Loucy (cell line): Measurements from ENCODE around the gene ZNF423.

Experiments
- H2AFZ ChIP-seq: fragments of 200-600 bp; sonication (generic); 2 replicates; pipeline ENCODE4 v1.6.0; 2016; ENCODE audit warnings: antibody characterized with exemption, mild to moderate bottlenecking, low read length, moderate library complexity
- H3F3A ChIP-seq: fragments of 200-600 bp; 2 replicates; pipeline ENCODE4 v1.6.0; 2016; ENCODE audit warnings: antibody characterized with exemption, low read depth, mild to moderate bottlenecking
- H3K27me3 ChIP-seq: fragments of 200-600 bp; sonication (generic); 2 replicates; pipeline ENCODE4 v1.6.1; 2014; ENCODE audit warnings: low read length, mild to moderate bottlenecking; ENCODE audit not compliant: insufficient read depth, poor library complexity, severe bottlenecking
- H3K36me3 ChIP-seq: fragments of 200-600 bp; sonication (generic); 2 replicates; pipeline ENCODE4 v1.6.1; 2016; ENCODE audit warnings: low read length; ENCODE audit not compliant: insufficient read depth
- H3K4me1 ChIP-seq: fragments of 200-600 bp; sonication (generic); 2 replicates; pipeline ENCODE4 v1.5.1; 2014; ENCODE audit warnings: low read length, mild to moderate bottlenecking; ENCODE audit not compliant: insufficient read depth, poor library complexity, severe bottlenecking
- H3K4me2 ChIP-seq: fragments of 200-600 bp; sonication (generic); 2 replicates; pipeline ENCODE4 v1.6.0; 2014; ENCODE audit warnings: antibody characterized with exemption, low read length, low read depth, mild to moderate bottlenecking; ENCODE audit not compliant: poor library complexity, severe bottlenecking
- H3K4me3 ChIP-seq: fragments of 200-600 bp; sonication (generic); 2 replicates; pipeline ENCODE4 v1.5.1; 2014; ENCODE audit warnings: low read length, mild to moderate bottlenecking, mixed read lengths; ENCODE audit not compliant: poor library complexity, severe bottlenecking
- H3K79me2 ChIP-seq: fragments of 200-600 bp; sonication (generic); 2 replicates; pipeline ENCODE4 v1.6.1; 2014; ENCODE audit warnings: low read length; ENCODE audit not compliant: insufficient read depth
- H3K9ac ChIP-seq: fragments of 200-600 bp; sonication (generic); 2 replicates; pipeline ENCODE4 v1.6.0; 2014; ENCODE audit warnings: mild to moderate bottlenecking, low read depth, low read length, moderate library complexity; ENCODE audit not compliant: poor library complexity, severe bottlenecking
- H3K9me2 ChIP-seq: fragments of 200-600 bp; sonication (generic); replicated peaks from 2 replicates; pipeline ENCODE4 v1.6.1; 2016; ENCODE audit warnings: low read depth, low read length, mixed read lengths
- H3K9me3 ChIP-seq: fragments of 200-600 bp; sonication (generic); 2 replicates; pipeline ENCODE4 v1.6.1; 2014; ENCODE audit warnings: mild to moderate bottlenecking, antibody characterized with exemption, low read length, low read depth; ENCODE audit not compliant: insufficient read depth
- H4K20me1 ChIP-seq: fragments of 200-600 bp; sonication (generic); 2 replicates; pipeline ENCODE4 v1.6.0; 2014; ENCODE audit warnings: antibody characterized with exemption, low read length, mild to moderate bottlenecking; ENCODE audit not compliant: insufficient read depth, poor library complexity, severe bottlenecking
- CTCF ChIP-seq: fragments of 200-600 bp; sonication (generic); conservative IDR thresholded peaks from 2 replicates; pipeline ENCODE4 v1.5.1; 2014; ENCODE audit warnings: mild to moderate bottlenecking, antibody characterized with exemption, low read length
- EZH2phosphoT487 ChIP-seq: fragments of 200-600 bp; IDR thresholded peaks from 2 replicates; pipeline ENCODE4 v1.6.1; 2018; ENCODE audit warnings: antibody characterized with exemption, mild to moderate bottlenecking, moderate library complexity, borderline replicate concordance

Gene ZNF423

DNA sequence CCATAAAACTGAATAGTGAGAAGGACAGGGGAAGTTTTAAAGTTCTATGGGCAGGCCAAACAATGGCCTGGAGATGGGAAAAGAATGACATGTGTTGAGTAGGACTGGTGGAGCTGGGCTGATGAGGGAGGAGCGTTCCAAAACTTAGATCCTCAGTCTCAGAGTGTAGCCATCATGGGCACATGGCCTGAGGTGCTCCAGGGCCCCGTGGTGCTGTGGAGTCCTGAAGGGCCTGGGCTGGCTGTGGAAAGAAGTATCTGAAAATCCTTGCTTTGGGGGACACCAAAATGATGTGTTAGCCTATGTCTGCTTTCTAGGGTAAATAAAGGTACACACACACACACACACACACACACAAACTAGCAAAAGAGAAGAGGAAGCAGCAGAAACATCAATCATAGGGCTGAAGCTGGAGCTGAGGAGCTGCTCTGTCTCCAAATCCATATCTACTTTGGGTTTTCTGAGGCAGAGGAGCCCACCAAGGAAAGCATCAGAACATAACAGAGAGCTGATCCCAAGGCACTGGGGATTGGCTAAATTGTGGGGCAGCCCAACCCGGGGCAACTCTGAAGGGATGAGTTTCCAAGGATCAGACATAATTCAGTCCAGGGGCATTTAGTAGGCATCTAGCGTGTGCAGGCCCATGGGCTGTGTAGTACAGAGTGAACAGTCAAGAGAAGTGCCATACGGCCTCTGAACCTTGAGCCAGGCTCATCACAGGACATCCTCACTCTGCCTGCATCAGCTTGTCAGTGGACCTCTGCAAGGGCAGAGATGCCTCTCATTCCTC is 397.1 kb downstream of the ZNF423 start:
- H3K9me2 ChIP-seq: no peaks in the 10 kb centered on the region
- 0 out of 2 replicates have a peak, but pooled peaks cover 5% of the 10 kb centered on the region for H3F3A ChIP-seq
- no peaks in the 10 kb centered on the region for H3K79me2 ChIP-seq
- no peaks in the 10 kb centered on the region for H3K9me3 ChIP-seq
- H3K4me2 ChIP-seq: no peak overlapping the region
- no peak for TF ChIP-seq CTCF
- H3K4me3 ChIP-seq: no peak overlapping the region
- no peaks in the 10 kb centered on the region for H3K36me3 ChIP-seq
- no peak overlapping the region for H3K9ac ChIP-seq
- H2AFZ ChIP-seq: no peak overlapping the region
- H3K4me1 ChIP-seq: peaks cover 46% of the 10 kb centered on the region
- no peaks in the 10 kb centered on the region for H4K20me1 ChIP-seq
- no peaks in the 10 kb centered on the region for H3K27me3 ChIP-seq

- Histone ChIP-seq H3K9me3 (no peaks in the 10 kb centered on the region), H2AFZ (no peak overlapping the region), H3F3A (0 out of 2 replicates have a peak, but pooled peaks cover 2% of the 10 kb centered on the region), H3K9ac (no peak overlapping the region), H3K4me3 (no peak overlapping the region), H3K9me2 (no peaks in the 10 kb centered on the region), H4K20me1 (no peaks in the 10 kb centered on the region), H3K27me3 (no peaks in the 10 kb centered on the region), H3K4me2 (no peak overlapping the region), H3K79me2 (no peaks in the 10 kb centered on the region), H3K36me3 (no peaks in the 10 kb centered on the region), H3K4me1 (peaks cover 42% of the 10 kb centered on the region)
- TF ChIP-seq CTCF (no peak), EZH2phosphoT487 (no peak)
Measured at GRCh38 chr16:49458243-49458642, 397.7 kb downstream of the ZNF423 start.

GRCh38 chr16:49457196-49457595 is 398.7 kb downstream of the ZNF423 start:
- Histone ChIP-seq H3K4me1 (peaks cover 32% of the 10 kb centered on the region), H3K4me3 (no peak overlapping the region), H3K27me3 (no peaks in the 10 kb centered on the region), H3K9me2 (no peaks in the 10 kb centered on the region), H3K36me3 (no peaks in the 10 kb centered on the region), H4K20me1 (no peaks in the 10 kb centered on the region), H3K4me2 (no peak overlapping the region), H2AFZ (no peak overlapping the region), H3K9me3 (no peaks in the 10 kb centered on the region), H3K79me2 (no peaks in the 10 kb centered on the region), H3F3A (no peaks in the 10 kb centered on the region), H3K9ac (no peak overlapping the region)
- TF ChIP-seq CTCF: no peak
- no peak for TF ChIP-seq EZH2phosphoT487
